K562 (cell line): ENCODE results near the gene JUND. TPM values are rescaled to one million over a fixed set of nuclear protein-coding genes. Genes with fewer than 3 reads are reported as not detected.

Experiments
- ATF3 ChIP-seq, 2 experiments: fragments of 450-650 bp in 1 of 2; sonication (generic) in 1 of 2; formaldehyde crosslinking in 1 of 2; IDR thresholded peaks in 1 of 2; conservative IDR thresholded peaks in 1 of 2; 2 replicates each; pipeline versions ENCODE4 v1.6.1 to v1.8.1; 2016 to 2023; ENCODE audit warnings: mild to moderate bottlenecking in 2 of 2, moderate library complexity in 2 of 2, inconsistent platforms in 1 of 2, missing genetic modification reagents in 1 of 2
- BHLHE40 ChIP-seq: IDR thresholded peaks from 2 replicates; pipeline ENCODE4 v1.6.1; 2011; ENCODE audit warnings: low read length, improper control_type of control experiment
- HIVEP1 ChIP-seq: fragments of 250-450 bp; sonication (Bioruptor Pico); IDR thresholded peaks from 2 replicates; pipeline ENCODE4 v1.4.0; 2020; ENCODE audit warnings: mild to moderate bottlenecking
- JUN ChIP-seq, 2 experiments: sonication (generic) in 1 of 2; formaldehyde crosslinking in 1 of 2; IDR thresholded peaks; 2 replicates each; pipeline versions ENCODE4 v1.6.1 to v1.8.0; 2012 to 2022; ENCODE audit warnings: borderline replicate concordance in 2 of 2, mild to moderate bottlenecking in 2 of 2, improper control_type of control experiment in 1 of 2, low read depth in 1 of 2, low read length in 1 of 2, missing genetic modification reagents in 1 of 2
- MBD1 ChIP-seq: fragments of 250-450 bp; sonication (Bioruptor Pico); IDR thresholded peaks from 2 replicates; pipeline ENCODE4 v1.8.0; 2022; ENCODE audit warnings: inconsistent platforms
- TCF15 ChIP-seq: fragments of 250-450 bp; sonication (Bioruptor Pico); IDR thresholded peaks from 2 replicates; pipeline ENCODE4 v1.8.0; 2022; ENCODE audit warnings: moderate library complexity, mild to moderate bottlenecking, inconsistent platforms
- USF1 ChIP-seq: sonication (generic); formaldehyde crosslinking; IDR thresholded peaks from 2 replicates; pipeline ENCODE4 v1.9.0; 2022; ENCODE audit warnings: mild to moderate bottlenecking, missing genetic modification reagents
- ZNF785 ChIP-seq: fragments of 250-450 bp; sonication (Bioruptor Pico); IDR thresholded peaks from 2 replicates; pipeline ENCODE4 v1.4.0; 2020; ENCODE audit warnings: mild to moderate bottlenecking
- polyA plus RNA-seq, 8 experiments: library from polyadenylated mRNA; depleted of rRNA in 4 of 8; stranded (reverse) in 5 of 8; unstranded in 3 of 8; fragments of >200 nt; fragmentation: Nextera tagmentation in 2 of 8; fragmentation: Illumina TruSeq in 1 of 8; extraction: Ambion mirVana in 2 of 8; extraction: Trizol in 1 of 8; gene quantifications; 2 replicates each; pipeline versions ENCODE4 v1.2.1 to v1.2.3, GENCODE V29; 2011 to 2014; ENCODE audit warnings: inconsistent platforms in 1 of 8, missing spikeins in 1 of 8
- total RNA-seq, 7 experiments: library from RNA; depleted of rRNA in 6 of 7; stranded (reverse); fragments of >200 nt in 6 of 7; fragmentation: Illumina TruSeq in 2 of 7; extraction: Trizol in 2 of 7; gene quantifications; 2 replicates each; pipeline versions ENCODE4 v1.2.1 to v1.2.3, GENCODE V29; 2011 to 2021; ENCODE audit warnings: low replicate concordance in 1 of 7

Gene JUND
- total and polyA plus RNA-seq, 9 of the 15 experiments (the other 6 are each of a cell fraction or from before 2014, with no cell fraction given): 6.4 to 286 (median 42.3) TPM

- TF ChIP-seq USF1 (CRISPR knock-in tag): peak; percentile 29; the same call in 1 of the 2 replicates
- TF ChIP-seq BHLHE40: peak; percentile 59; the same call in 1 of the 2 replicates
- TF ChIP-seq MBD1 (CRISPR knock-in tag): no peak
- peak; percentile 38 for TF ChIP-seq ATF3 (IDR thresholded peaks at IDR 0.05)
- no peak for TF ChIP-seq ATF3 (CRISPR knock-in tag; conservative IDR thresholded peaks at IDR 0.05)
- TF ChIP-seq ZNF785 (CRISPR knock-in tag): no peak
- no peak for TF ChIP-seq JUN (IDR thresholded peaks at IDR 0.05; ENCODE audit: borderline replicate concordance, low read depth, low read length)
- TF ChIP-seq JUN (CRISPR knock-in tag; IDR thresholded peaks at IDR 0.05; ENCODE audit: borderline replicate concordance): 0 out of 2 replicates have a peak, but pooled peaks have one; percentile 37
- TF ChIP-seq TCF15 (CRISPR knock-in tag): no peak
- no peak for TF ChIP-seq HIVEP1 (CRISPR knock-in tag)
Observed at GRCh38 chr19:18230941-18231734, 50.3 kb downstream of the JUND start (continued).
